HCT116 (cell line): ENCODE measurements around the gene ROBO1. TPM values are rescaled to one million over a fixed set of nuclear protein-coding genes. Genes with fewer than 3 reads are reported as not detected.

Experiments used
- ATAC-seq: fragments of 200-7000 bp; cut with Tn5 transposase; 2 replicates; pipeline ENCODE4 v1.9.1; 2020; ENCODE audit warnings: mild to moderate bottlenecking, moderate library complexity
- BruUV-seq: library from RNA; stranded (reverse); fragments of 400-500 nt; replicated peaks from 2 replicates; lab custom pipeline; 2021; lab: Mats Ljungman, UMichigan
- CTCF ChIA-PET: fragments of 300-600 bp; sonication (Branson Sonifier 250); formaldehyde crosslinking; loops from one replicate; lab custom pipeline; 2021; ENCODE audit warnings: antibody characterized with exemption; lab: Charles Lee
- POLR2A ChIA-PET: fragments of 300-600, 350-600 bp; sonication (Branson Sonifier 250); formaldehyde crosslinking; loops from one replicate; lab custom pipeline; 2021; ENCODE audit warnings: antibody characterized with exemption; lab: Charles Lee
- RAD21 ChIA-PET, 2 experiments: fragments of 300-600 bp; sonication (Branson Sonifier 250); formaldehyde crosslinking; loops; one replicate each; lab custom pipeline; 2023; ENCODE audit warnings: low total read pairs in 2 of 2; ENCODE audit not compliant: uncharacterized antibody in 2 of 2, unreplicated experiment in 2 of 2, low non-redundant PET in 1 of 2; lab: Charles Lee
- DNase-seq: peaks from one replicate; pipeline ENCODE4 v3.0.0-alpha.2; 2010; ENCODE audit warnings: low read depth, low spot score
- H2AFZ ChIP-seq: fragments of 200-600 bp; shearing (Covaris generic), sonication (generic); 2 replicates; pipeline ENCODE4 v1.6.1; 2017; ENCODE audit warnings: low read depth, mixed run types, mixed read lengths, antibody characterized with exemption, low read length; ENCODE audit not compliant: poor library complexity, severe bottlenecking
- H3K27ac ChIP-seq: 2 replicates; pipeline ENCODE4 v1.5.1; 2012; ENCODE audit warnings: low read depth, low read length
- H3K27me3 ChIP-seq: fragments of 200-600 bp; sonication (generic); 2 replicates; pipeline ENCODE4 v1.6.1; 2016; ENCODE audit warnings: mixed run types, low read length, mixed read lengths; ENCODE audit not compliant: insufficient read depth
- H3K36me3 ChIP-seq, 2 experiments: fragments of 200-500 bp in 1 of 2; fragments of 200-600 bp in 1 of 2; sonication (Bioruptor generic) in 1 of 2; sonication (generic) in 1 of 2; 2 replicates each; pipeline versions ENCODE4 v1.5.1 to v1.6.1; 2014 to 2016; ENCODE audit warnings: low read length in 2 of 2, inconsistent platforms in 1 of 2, mixed read lengths in 1 of 2, mixed run types in 1 of 2; ENCODE audit not compliant: insufficient read depth in 2 of 2, control insufficient read depth in 1 of 2
- H3K4me1 ChIP-seq, 2 experiments: fragments of 200-600 bp in 1 of 2; sonication (generic) in 1 of 2; 2 replicates each; pipeline versions ENCODE4 v1.5.1 to v1.6.1; 2012 to 2017; ENCODE audit warnings: low read length in 2 of 2, inconsistent platforms in 1 of 2, mild to moderate bottlenecking in 1 of 2, mixed read lengths in 1 of 2, mixed run types in 1 of 2, moderate library complexity in 1 of 2; ENCODE audit not compliant: insufficient read depth in 2 of 2, control insufficient read depth in 1 of 2
- H3K4me2 ChIP-seq: fragments of 200-600 bp; sonication (generic); 2 replicates; pipeline ENCODE4 v1.6.1; 2017; ENCODE audit warnings: mixed run types, low read length, mixed read lengths
- H3K4me3 ChIP-seq, 2 experiments: fragments of 200-600 bp in 1 of 2; sonication (generic) in 1 of 2; replicated peaks in 1 of 2; 2 replicates each; pipeline ENCODE4 v1.5.1; 2011 to 2016; ENCODE audit warnings: low read length in 2 of 2, control low read depth in 1 of 2, low read depth in 1 of 2, mild to moderate bottlenecking in 1 of 2, mixed read lengths in 1 of 2, mixed run types in 1 of 2
- H3K79me2 ChIP-seq: fragments of 200-600 bp; sonication (generic); 2 replicates; pipeline ENCODE4 v1.6.1; 2017; ENCODE audit warnings: mild to moderate bottlenecking, mixed run types, low read length, moderate library complexity, mixed read lengths; ENCODE audit not compliant: insufficient read depth
- H3K9ac ChIP-seq: fragments of 200-600 bp; sonication (generic); 2 replicates; pipeline ENCODE4 v1.6.1; 2016; ENCODE audit warnings: low read length, mixed read lengths
- H3K9me2 ChIP-seq: fragments of 200-600 bp; sonication (generic), shearing (Covaris generic); 2 replicates; pipeline ENCODE4 v1.6.1; 2017; ENCODE audit warnings: mixed run types, mild to moderate bottlenecking, moderate library complexity; ENCODE audit not compliant: insufficient read depth
- H3K9me3 ChIP-seq, 2 experiments: fragments of 200-500 bp in 1 of 2; fragments of 200-600 bp in 1 of 2; sonication (Bioruptor generic) in 1 of 2; sonication (generic) in 1 of 2; 2 replicates each; pipeline ENCODE4 v1.6.1; 2014 to 2017; ENCODE audit warnings: low read length in 2 of 2, mixed read lengths in 2 of 2, inconsistent platforms in 1 of 2, low read depth in 1 of 2, mild to moderate bottlenecking in 1 of 2, mixed run types in 1 of 2, moderate library complexity in 1 of 2; ENCODE audit not compliant: control insufficient read depth in 1 of 2, insufficient read depth in 1 of 2
- H4K20me1 ChIP-seq: fragments of 200-600 bp; sonication (generic), shearing (Covaris generic); 2 replicates; pipeline ENCODE4 v1.6.1; 2017; ENCODE audit warnings: mixed run types, mild to moderate bottlenecking, moderate library complexity; ENCODE audit not compliant: insufficient read depth
- ATF3 ChIP-seq: IDR thresholded peaks from 2 replicates; pipeline ENCODE4 v1.6.1; 2012
- CBX3 ChIP-seq: IDR thresholded peaks from 2 replicates; pipeline ENCODE4 v1.6.1; 2012; ENCODE audit warnings: low read depth
- CEBPB ChIP-seq: IDR thresholded peaks from 2 replicates; pipeline ENCODE4 v1.6.1; 2012; ENCODE audit warnings: low read depth
- CTCF ChIP-seq, 3 experiments: fragments of 200-600 bp in 1 of 3; sonication (generic) in 1 of 3; IDR thresholded peaks in 2 of 3; conservative IDR thresholded peaks in 1 of 3; 2 replicates each; pipeline ENCODE4 v1.5.1; 2012 to 2017; ENCODE audit warnings: low read depth in 2 of 3, low read length in 2 of 3, antibody characterized with exemption in 1 of 3, borderline replicate concordance in 1 of 3, control low read depth in 1 of 3, mild to moderate bottlenecking in 1 of 3, mixed read lengths in 1 of 3, mixed run types in 1 of 3, moderate library complexity in 1 of 3; ENCODE audit not compliant: insufficient read depth in 1 of 3
- EZH2phosphoT487 ChIP-seq: fragments of 200-600 bp; IDR thresholded peaks from 2 replicates; pipeline ENCODE4 v1.6.1; 2018; ENCODE audit warnings: antibody characterized with exemption, borderline replicate concordance
- FOSL1 ChIP-seq: IDR thresholded peaks from 2 replicates; pipeline ENCODE4 v1.6.1; 2012; ENCODE audit warnings: low read depth
- POLR2AphosphoS5 ChIP-seq: IDR thresholded peaks from 2 replicates; pipeline ENCODE4 v1.6.1; 2011; ENCODE audit warnings: mild to moderate bottlenecking, low read depth, low read length, moderate library complexity
- RAD21 ChIP-seq: IDR thresholded peaks from 2 replicates; pipeline ENCODE4 v1.6.1; 2012; ENCODE audit warnings: low read depth, mild to moderate bottlenecking
- SIN3A ChIP-seq: IDR thresholded peaks from 2 replicates; pipeline ENCODE4 v1.6.1; 2012; ENCODE audit warnings: low read depth
- SRF ChIP-seq: IDR thresholded peaks from 2 replicates; pipeline ENCODE4 v1.6.1; 2012; ENCODE audit warnings: low read depth
- YY1 ChIP-seq: IDR thresholded peaks from 2 replicates; pipeline ENCODE4 v1.6.1; 2011; ENCODE audit warnings: low read length, low read depth, moderate library complexity, mild to moderate bottlenecking; ENCODE audit not compliant: insufficient replicate concordance; ENCODE audit errors: extremely low read depth
- ZBTB33 ChIP-seq: IDR thresholded peaks from 2 replicates; pipeline ENCODE4 v1.6.1; 2011; ENCODE audit warnings: mild to moderate bottlenecking, low read length, moderate library complexity; ENCODE audit not compliant: insufficient replicate concordance; ENCODE audit errors: extremely low read depth
- ZFX ChIP-seq: fragments of 450-650 bp; IDR thresholded peaks from 2 replicates; pipeline ENCODE4 v1.6.1; 2017
- ZNF274 ChIP-seq: fragments of 200-500 bp; sonication (Bioruptor generic); IDR thresholded peaks from 2 replicates; pipeline ENCODE4 v1.6.1; 2014; ENCODE audit warnings: mild to moderate bottlenecking, low read depth, low read length, inconsistent platforms
- intact Hi-C: fragments of 100-400 bp; cut with micrococcal nuclease; formaldehyde crosslinking; loops from 2 replicates; pipeline ENCODE4 v1.10.0; 2022
- total RNA-seq: library from RNA; stranded (reverse); gene quantifications from one replicate; pipeline ENCODE4 v1.2.1, GENCODE V29; 2021; ENCODE audit not compliant: unreplicated experiment

Gene ROBO1
- total RNA-seq, 1 experiment from 2014 or later: 0.27 TPM

GRCh38 chr3:79410617-79411016 is 357.2 kb downstream of the ROBO1 start:
- peaks cover 15 to 19% of the 10 kb centered on the region in 2 experiments; a peak in 3 of 4 replicates for H3K9me3 ChIP-seq
- H3K36me3 ChIP-seq: no peaks in the 10 kb centered on the region
- no peaks in the 10 kb centered on the region for H4K20me1 ChIP-seq
- H3K4me3 ChIP-seq: no peak overlapping the region
- no peak overlapping the region for H2AFZ ChIP-seq
- RAD21 ChIA-PET: no interaction called here
- H3K4me1 ChIP-seq: no peaks in the 10 kb centered on the region
- ATAC-seq (no peak), DNase-seq (no peak)
- H3K79me2 ChIP-seq: no peaks in the 10 kb centered on the region
- CTCF ChIA-PET: no interaction called here
- no peak overlapping the region for H3K27ac ChIP-seq
- TF ChIP-seq ZNF274: no peak
- no peak for TF ChIP-seq POLR2AphosphoS5
- no peak for TF ChIP-seq RAD21
- no peak for TF ChIP-seq ZBTB33
- no peak for TF ChIP-seq EZH2phosphoT487
- TF ChIP-seq SIN3A: no peak
- TF ChIP-seq ZFX: no peak
- TF ChIP-seq FOSL1: no peak
- no peak for TF ChIP-seq CTCF (IDR thresholded peaks at IDR 0.05 in 2 of 3, conservative IDR thresholded peaks at IDR 0.05 in 1 of 3; ENCODE audit: borderline replicate concordance in 1 of 3, insufficient read depth in 1 of 3, low read depth in 2 of 3, low read length in 2 of 3)
- TF ChIP-seq CEBPB: no peak
- TF ChIP-seq CBX3: no peak
- no peak for TF ChIP-seq SRF
- no peak for TF ChIP-seq YY1
- no peak for TF ChIP-seq ATF3
- POLR2A ChIA-PET: no interaction called here
- H3K4me2 ChIP-seq: no peak overlapping the region
- H3K9me2 ChIP-seq: no peaks in the 10 kb centered on the region
- intact Hi-C loops: no loop called here
- no peaks in the 10 kb centered on the region for H3K27me3 ChIP-seq
- BruUV-seq: no TSS peak
- no peak overlapping the region for H3K9ac ChIP-seq
